ENCODE data around the gene TFR2.

- TF ChIP-seq TAF1 (IDR thresholded peaks at IDR 0.05; ENCODE audit: borderline replicate concordance, low read depth, low read length) (no peak), POLR2A (IDR thresholded peaks at IDR 0.05; ENCODE audit: low read depth, low read length) (no peak)
Observed at GRCh38 chr7:100577103-100577502, 64.2 kb downstream of the TFR2 start.
